GM19395 (cell line): ENCODE measurements around the gene OSBPL10.

Source experiments
- ATAC-seq: cut with Tn5 transposase; IDR thresholded peaks from one replicate; pipeline ENCODE4 v1.9.1; 2021; ENCODE audit warnings: mild to moderate bottlenecking, moderate library complexity; ENCODE audit not compliant: unreplicated experiment

The OSBPL10 gene

DNA sequence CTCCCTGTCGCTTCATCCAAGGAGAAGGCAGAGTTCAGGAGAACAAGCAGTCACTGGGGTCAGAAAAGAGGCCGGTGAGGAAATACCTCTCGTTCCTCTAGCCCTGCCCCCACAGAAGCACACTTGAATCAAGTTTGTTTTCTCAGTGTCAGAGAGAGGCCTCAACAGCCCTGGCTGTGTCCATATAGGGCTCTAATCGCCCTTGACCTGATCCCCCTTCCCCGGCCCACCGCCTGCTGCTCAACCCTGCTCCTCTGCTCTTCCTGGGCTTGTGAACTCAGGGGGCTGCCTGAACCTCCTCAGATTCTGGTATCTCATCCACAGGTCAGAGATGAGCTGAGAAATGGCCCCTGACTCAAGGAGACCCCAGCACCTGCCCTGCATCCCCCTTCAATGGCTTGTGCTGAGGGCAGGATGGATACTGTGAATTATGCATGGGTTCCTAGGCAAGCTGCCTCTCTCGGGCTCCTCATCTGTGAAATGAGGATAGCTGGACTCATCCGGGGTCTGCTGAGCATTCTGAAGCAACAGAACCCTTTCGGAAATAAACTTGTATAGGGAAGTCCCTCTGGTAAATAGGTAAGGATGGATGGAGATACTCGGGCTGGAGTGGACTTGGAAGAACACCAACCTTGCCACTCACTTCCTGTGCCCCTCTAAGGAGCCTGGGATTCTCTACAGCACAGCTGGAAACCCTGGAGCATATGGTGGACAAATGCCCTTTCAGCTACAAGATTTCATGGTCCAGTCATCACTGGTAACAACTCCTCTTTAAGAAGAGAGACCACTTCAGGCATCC lies 300.8 kb downstream of the OSBPL10 start:
- ATAC-seq, result no peak

DNA sequence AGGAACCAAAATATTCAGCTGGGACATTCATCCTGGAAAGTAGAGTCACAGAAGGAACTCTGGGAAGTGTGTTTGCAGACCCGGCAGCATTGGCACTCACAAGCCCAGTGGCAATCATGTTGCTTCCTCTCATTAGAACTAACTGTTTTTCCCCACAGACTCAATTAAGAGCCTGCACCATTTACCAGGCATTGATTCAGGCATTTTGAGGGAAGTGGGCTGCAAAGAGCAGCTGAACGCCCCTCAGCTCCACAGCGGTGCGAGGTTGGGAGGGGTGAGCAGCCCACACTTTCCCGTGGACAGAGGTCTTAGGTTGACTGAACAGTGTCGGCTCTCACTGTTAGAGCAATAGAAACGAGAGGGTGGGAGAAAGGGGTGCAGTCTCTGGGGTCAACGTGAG lies 304.5 kb downstream of the OSBPL10 start:
- ATAC-seq, result no peak

DNA sequence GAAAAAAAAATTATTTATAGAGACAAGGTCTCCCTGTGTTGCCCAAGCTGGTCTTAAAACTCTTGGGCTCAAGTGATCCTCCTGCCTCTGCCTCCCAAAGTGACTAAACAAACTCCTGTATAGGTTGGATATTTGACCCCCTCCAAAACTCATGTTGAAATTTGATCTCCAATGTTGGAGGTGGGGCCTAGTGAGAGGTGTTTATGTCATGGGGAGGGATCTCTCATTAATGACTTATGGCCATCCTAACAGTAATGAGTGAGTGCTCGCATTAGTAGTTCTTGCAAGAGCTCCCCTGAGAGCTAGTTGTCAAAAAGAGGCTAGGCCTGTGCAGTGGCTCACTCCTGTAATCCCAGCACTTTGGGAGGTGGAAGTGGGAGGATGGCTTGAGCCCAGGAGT lies 307.1 kb downstream of the OSBPL10 start:
- no peak for ATAC-seq

DNA sequence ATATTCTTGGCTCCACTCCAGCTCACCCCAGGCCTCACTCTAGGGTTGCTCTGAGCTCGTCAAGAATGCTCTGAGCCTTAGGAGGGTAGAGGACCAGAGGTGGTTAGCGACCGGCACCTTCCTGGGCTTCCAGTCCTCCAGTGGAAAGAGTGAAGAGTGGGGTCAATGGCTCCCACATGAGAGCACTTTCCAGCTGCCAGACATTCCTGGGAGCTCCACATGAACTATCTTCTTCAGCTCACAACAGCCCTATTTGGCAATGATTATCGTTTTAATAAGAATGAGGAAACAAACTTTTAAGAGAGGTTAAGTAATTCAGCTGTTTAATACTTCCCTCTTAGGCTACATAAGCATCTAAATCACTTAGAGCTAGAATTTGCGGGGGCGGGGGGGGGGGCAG lies 309.1 kb downstream of the OSBPL10 start:
- no peak for ATAC-seq

DNA sequence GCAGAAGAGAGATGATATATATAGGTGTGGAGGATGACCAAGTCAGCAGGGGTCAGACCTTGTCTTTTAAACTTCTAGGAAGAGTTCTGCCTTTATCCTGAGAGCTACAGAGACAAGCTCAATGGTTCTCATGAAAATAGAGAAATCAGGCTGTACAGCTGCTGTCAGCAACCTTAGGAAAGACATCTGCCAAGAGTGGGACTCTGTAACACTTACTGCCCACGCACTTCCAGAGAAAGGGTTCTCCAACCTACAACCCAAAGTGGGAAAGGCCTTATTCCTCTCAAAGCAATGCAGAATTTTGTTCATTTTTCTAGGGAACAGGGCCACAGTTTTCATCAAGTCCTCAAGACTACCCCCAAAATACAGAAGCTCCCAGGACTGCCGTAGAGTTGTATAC lies 309.6 kb downstream of the OSBPL10 start:
- no peak for ATAC-seq

DNA sequence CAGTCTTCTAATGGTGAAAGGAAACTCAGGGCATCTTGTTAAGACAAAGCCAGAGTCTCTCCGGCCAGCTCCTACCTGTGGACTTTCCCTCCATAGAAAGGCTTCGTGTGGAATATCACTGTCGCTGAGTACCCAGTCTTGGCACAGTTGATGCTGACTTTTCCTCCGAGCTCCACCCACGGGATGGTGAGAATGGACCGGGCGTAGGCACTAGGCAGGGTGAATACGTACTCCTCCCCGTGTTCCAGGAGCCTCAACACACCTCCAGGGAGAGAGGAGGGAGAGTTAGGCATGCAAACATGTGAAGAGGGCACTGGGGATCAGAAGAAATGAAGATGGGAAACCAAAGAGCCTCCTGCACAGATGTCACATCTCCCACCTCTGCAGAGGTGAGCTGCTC lies 310.3 kb downstream of the OSBPL10 start:
- ATAC-seq, result no peak

DNA sequence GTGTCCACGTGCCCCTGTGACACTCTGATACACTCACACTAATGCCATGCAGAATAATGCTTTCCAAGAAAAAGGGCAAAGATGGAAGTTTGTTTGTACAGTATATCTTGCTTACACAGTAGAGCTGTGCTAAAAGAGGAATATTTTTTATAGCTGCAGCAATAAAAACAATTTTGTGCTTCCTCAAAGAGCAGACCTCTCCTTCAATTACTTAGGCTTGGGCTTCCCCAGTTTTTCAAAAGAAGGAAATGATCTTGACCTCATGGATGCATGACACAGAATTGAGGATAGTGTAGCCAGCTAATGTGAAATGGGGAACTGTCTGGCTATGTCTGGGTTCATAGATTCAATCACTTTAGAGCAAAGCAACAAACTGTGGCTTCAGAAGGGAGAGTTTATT lies 310.9 kb downstream of the OSBPL10 start:
- no peak for ATAC-seq

DNA sequence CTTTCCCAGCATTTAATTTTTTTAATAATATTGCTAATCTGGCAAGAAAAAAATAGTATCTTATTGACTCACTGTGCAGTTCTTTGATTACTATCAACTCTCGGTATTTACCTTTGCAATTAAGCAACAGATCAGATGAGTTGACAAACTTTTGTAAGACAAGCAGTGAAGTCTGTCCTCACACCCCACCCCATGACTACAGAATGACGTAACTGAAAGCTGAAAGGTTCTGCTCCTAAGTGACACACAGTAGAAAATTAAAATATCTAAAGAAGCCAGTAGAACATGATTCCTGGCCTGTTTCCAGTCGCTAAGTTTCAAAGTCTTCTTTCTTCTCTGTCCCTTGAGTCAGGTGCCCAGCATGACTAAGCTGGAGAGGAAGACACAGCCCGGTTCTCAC lies 312.8 kb downstream of the OSBPL10 start:
- no peak for ATAC-seq

DNA sequence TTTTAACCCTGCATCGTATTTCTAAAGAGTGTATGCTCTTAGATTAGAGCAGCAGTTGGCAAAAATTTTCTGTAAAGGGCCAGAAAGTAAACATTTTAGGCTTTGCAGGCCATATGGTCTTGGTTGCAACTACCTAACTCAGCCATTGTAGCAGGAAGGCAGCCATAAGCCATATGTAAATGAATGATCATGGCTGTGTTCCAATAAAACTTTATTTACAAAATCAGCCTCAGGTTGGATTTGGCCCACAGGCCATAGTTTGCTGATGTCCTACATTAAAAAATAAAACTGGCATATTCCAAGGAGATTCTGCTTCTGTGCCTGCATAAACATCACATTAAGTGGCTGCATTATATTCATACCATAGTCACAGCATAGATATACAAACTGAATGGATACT lies 313.5 kb downstream of the OSBPL10 start:
- ATAC-seq, result no peak

DNA sequence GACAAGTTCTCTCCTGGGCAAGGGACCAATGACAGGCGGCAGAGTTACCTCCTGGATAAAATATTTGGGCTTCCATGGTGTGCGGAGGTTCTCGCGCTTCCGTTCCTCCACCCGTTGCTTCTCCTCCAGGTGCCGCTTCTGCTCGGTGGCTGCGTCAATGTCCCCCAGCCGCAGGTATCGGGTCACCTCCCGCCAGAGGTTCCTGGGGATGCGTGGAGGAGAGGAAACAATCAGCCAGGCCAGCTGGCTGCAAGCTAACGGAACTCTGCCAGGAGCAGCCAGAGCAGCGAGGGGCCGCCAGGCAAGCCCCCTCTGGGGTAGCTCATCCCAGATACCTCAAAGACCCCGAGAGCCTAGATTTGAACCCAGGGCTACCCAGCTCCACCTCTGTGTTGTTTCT lies 317.0 kb downstream of the OSBPL10 start:
- ATAC-seq, result no peak

DNA sequence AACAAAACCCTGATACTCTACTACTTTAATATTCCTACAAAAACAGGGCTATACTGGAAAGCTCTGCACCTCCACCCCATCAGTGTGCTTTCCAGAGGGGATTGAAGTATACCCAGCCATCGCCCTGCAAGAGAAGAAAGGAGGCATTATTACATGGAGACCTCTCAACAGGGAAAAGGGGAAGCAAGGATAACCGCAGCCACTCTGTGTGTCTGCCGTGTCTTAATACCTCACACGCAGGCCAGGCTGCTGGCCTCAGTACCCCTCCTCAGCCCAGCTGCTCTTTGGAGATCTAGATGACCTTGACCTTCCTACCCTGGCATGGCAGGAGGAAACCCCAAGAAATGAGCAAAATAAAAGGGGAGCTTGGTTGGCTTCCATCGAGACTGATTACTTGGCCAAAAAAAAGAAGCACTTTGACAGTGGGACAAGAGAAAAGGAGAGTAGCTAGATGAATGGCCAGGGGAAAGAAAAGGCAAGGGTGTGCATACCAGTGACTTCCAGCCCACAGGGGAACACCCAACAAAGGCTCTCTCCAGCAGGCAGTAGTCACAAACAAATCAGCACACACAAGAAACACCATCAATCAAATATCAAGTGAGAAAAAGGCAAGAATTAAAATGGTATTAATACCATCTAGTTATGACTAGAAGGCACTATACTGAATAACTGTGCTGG lies 318.9 kb downstream of the OSBPL10 start:
- no peak for ATAC-seq

DNA sequence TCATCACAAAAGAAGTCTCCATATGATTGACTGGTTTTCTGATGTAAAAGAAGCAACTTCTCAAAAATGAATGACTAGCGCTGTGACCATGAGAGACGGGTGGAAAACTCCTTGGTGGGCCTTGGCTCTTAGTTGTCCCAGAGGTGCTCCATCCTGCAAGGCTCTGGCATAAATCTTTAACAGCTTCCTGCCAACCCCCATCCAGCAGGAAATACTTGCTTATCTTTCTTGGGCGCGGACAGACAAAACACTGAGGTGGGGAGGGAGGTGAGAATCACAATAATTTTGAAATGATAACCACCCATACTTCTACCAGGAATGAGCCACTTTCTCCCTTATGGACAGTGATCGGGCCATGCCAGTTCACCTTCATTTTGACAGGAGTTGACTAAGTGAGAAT lies 319.8 kb downstream of the OSBPL10 start:
- ATAC-seq, result no peak

DNA sequence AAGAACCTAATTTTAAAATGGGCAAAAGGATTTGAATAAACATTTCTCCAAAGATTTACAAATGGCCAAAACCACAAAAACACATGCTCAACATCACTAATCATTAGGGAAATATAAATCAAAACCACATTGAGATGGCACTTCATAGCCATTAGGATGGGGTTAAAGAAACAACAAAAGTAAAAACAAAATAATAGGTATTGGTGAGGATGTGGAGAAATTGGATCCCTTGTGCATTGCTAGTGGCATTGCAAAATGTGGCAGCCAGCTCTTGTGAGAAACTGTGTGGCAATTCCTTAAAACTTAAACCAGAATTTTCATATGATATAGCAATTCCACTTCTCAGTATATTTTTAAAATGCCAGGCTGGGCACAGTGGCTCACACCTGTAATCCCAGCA lies 321.8 kb downstream of the OSBPL10 start:
- ATAC-seq, result no peak

DNA sequence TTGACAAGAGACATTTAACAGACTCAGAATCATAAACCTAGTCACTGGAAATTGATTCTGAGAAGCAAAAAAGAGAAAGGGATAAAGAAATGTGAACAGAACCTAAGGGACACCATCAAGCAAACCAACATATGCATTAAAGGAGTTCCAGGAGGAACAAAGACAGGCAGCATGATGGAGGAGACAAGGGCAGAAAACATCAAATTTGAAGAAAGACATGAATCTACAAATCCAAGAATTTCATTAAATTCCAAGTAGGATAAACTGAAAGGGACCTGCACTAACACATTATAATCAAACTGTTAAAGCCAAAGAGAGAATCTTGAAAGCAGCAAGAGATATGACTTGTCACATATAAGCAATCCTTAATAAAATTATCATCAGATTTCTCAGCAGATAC lies 326.1 kb downstream of the OSBPL10 start:
- no peak for ATAC-seq

DNA sequence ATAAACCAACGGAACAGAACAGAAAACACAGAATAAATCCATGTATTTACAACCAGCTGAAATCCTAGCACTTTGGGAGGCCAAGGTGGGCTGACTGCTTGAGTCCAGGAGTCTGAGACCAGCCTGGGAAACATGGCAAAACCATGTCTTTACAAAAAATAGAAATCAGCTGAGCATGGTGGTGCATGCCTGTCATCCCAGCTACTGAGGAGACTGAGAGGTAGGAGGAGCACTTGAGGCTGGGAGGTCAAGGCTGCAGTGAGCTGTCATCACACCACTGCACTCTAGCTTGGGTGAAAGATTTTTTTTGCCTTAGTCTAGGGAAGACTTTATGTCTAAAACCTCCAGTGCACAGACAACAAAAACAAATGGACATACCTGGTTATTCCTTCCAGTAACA lies 327.6 kb downstream of the OSBPL10 start:
- no peak for ATAC-seq

DNA sequence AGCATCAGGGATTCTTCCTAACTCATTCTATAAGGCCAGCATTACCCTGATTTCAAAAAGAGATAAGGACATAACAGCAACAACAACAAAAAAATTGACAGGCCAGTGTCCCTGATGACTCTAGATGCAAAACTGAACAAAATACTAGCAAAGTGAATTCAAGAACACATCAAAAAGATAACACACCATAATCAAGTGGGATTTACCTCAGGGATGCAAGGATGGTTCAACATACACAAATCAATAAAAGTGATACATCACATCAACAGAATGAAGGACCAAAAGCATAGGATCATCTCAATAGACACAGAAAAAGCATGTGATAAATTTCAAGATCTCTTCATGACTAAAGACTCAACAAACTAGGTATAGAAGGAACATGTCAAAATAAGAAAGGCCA lies 328.8 kb downstream of the OSBPL10 start:
- no peak for ATAC-seq

DNA sequence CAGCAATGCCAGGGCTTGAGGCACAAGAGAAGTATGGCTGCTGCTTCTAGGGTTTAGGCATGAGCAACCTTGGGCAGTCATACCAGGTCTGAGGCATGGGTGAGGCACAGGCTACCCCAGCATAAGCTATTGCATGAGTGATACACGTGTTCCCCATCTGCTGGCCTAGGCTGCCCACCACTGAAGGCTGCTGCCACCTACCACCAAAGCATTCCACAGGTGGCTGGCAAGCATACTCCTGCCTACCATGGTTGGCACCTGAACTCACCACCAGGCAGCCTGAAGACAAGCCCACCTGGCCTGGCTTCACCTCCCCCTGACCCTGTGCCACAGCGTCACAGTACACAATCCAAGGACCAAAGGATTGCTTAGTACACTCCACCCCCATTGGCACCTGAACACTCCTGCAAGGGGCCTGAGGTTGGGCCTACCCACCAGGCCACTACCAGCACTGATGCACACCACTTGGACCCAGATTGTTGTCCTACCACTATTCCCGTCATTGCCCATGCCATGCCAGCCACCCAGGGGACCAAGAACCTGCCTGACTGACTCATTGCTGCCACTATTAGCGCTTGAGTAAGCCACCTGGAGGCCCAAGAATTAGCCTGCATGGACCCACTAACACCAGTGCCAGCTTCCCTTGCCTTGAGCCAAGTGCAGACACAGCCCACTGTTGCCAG lies 332.6 kb downstream of the OSBPL10 start:
- no peak for ATAC-seq

DNA sequence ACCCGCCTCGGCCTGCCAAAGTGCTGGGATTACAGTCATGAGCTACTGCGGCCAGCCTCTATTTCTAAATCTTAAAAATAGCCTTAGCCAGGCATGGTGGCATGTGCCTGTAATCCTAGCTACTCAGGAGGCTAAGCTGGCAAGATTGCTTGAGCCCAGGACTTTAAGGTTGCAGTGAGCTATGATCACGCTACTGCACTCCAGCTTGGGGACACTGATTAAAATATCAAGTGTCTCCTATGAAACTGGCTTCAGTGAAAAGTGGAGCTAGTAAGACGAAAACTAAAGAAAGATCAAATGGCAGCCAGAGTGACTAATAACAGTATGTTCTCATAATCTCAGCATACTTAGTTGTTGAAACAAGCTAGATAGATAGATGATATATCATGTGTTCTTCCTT lies 335.8 kb downstream of the OSBPL10 start:
- no peak for ATAC-seq

DNA sequence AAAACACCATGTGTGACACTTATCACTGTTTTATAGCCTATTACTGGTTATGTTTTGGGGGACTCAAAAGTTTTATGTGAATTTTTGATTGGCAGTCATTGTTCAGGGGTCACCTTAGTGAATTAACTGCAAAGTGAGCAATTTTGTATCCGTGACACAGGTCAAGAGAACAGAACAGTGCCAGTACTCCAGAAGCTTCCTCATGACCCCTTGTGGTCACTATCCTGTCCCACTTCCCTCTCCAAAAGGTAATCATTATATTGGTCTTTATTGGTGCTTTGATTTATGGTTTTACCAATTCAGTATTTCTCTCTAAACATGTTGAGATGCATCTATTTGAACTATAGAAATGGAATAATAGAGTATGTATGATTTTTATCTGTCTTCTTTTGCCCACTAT lies 341.2 kb downstream of the OSBPL10 start:
- no peak for ATAC-seq

DNA sequence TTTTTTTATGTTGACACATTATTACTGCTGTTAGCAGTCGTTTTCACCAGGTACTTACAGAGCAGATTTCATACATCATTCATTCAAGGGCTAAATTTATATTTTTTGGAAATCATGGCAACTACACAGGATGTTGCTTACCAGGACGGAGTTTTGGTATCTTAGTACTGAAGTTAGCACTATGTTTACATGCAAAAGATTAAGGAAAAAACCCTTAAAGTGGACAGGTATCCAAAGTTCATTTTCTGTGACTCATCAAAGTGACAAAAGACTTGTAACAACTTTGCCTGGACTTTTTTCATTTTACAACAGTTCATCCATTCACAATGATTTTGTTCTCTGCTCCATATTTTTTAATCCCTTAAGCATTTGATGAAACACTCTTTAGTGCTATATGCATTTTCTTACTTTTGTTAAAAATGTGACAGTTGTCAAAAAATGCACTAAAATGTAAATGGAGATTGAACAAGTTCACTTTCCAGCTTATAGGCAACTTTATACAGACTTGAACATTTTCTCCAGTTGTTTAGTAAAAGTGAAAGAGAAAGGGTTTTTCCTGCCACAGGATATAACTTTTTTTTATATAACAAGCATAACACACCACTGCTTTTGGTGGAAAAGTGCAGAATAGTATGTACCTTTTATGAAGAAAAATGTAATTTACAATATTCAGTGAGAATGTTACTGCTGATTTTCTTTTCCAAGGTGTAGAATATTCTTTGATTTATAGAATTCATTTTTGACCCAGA lies 344.2 kb downstream of the OSBPL10 start:
- ATAC-seq, result no peak

DNA sequence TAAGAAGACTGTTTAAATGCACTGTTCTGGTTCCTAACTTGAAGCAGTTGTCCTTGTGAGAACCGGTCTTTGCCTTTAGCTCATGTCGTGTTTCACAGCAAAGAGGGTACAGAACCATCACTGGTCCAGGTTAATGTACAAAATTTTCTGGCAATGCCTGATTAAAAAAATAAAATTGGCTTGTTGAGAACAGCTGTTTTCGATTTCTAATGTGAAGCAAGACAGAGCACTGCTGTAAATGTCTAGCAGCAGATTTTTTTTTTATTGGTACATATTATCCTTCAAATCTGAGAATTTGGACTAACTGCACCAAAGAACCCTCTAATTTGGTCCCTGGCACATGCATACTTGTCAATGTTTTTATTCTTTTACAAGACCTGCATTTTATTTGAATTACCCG lies 345.0 kb downstream of the OSBPL10 start:
- ATAC-seq, result no peak
